DOHH2 (cell line): Measurements from ENCODE around the gene LPAR1.

Experiments used
- H3F3A ChIP-seq: fragments of 200-600 bp; sonication (generic), shearing (Covaris generic); 2 replicates; pipeline ENCODE4 v1.6.0; 2016; ENCODE audit warnings: antibody characterized with exemption, mild to moderate bottlenecking; ENCODE audit not compliant: control insufficient read depth, insufficient read depth
- H3K27ac ChIP-seq: fragments of 200-600 bp; sonication (generic); 2 replicates; pipeline ENCODE4 v1.5.1; 2014; ENCODE audit warnings: low read depth, mild to moderate bottlenecking, low read length, moderate library complexity
- H3K27me3 ChIP-seq: fragments of 200-600 bp; sonication (generic); 2 replicates; pipeline ENCODE4 v1.6.1; 2014; ENCODE audit warnings: mild to moderate bottlenecking, low read length, mixed read lengths; ENCODE audit not compliant: control insufficient read depth
- H3K36me3 ChIP-seq: fragments of 200-600 bp; sonication (generic); 2 replicates; pipeline ENCODE4 v1.6.1; 2014; ENCODE audit warnings: mild to moderate bottlenecking, low read length, moderate library complexity, mixed read lengths; ENCODE audit not compliant: control insufficient read depth
- H3K4me1 ChIP-seq: fragments of 200-600 bp; sonication (generic); 2 replicates; pipeline ENCODE4 v1.6.1; 2014; ENCODE audit warnings: mild to moderate bottlenecking, low read length, mixed read lengths; ENCODE audit not compliant: control insufficient read depth
- H3K4me2 ChIP-seq: fragments of 200-600 bp; sonication (generic); 2 replicates; pipeline ENCODE4 v1.6.0; 2014; ENCODE audit warnings: mild to moderate bottlenecking, low read length, moderate library complexity
- H3K4me3 ChIP-seq: fragments of 200-600 bp; sonication (generic); 2 replicates; pipeline ENCODE4 v1.5.1; 2014; ENCODE audit warnings: mild to moderate bottlenecking, low read length, mixed read lengths
- H3K79me2 ChIP-seq: fragments of 200-600 bp; sonication (generic); 2 replicates; pipeline ENCODE4 v1.6.1; 2014; ENCODE audit warnings: mild to moderate bottlenecking, low read length, mixed read lengths; ENCODE audit not compliant: control insufficient read depth
- H3K9me2 ChIP-seq: fragments of 200-600 bp; sonication (generic); replicated peaks from 2 replicates; pipeline ENCODE4 v1.6.1; 2014; ENCODE audit warnings: mild to moderate bottlenecking, low read length, mixed read lengths; ENCODE audit not compliant: control insufficient read depth
- H3K9me3 ChIP-seq: fragments of 200-600 bp; sonication (generic); 2 replicates; pipeline ENCODE4 v1.6.1; 2014; ENCODE audit warnings: antibody characterized with exemption, low read length, mixed read lengths; ENCODE audit not compliant: control insufficient read depth, insufficient read depth
- H4K20me1 ChIP-seq: fragments of 200-600 bp; sonication (generic); 2 replicates; pipeline ENCODE4 v1.6.0; 2014; ENCODE audit warnings: low read depth, mild to moderate bottlenecking, antibody characterized with exemption, low read length, moderate library complexity; ENCODE audit not compliant: control insufficient read depth, insufficient read depth
- CTCF ChIP-seq: fragments of 200-600 bp; sonication (generic); IDR thresholded peaks from one replicate; pipeline ENCODE4 v1.5.1; 2014; ENCODE audit warnings: antibody characterized with exemption, mild to moderate bottlenecking, low read depth, low read length; ENCODE audit not compliant: poor library complexity, severe bottlenecking
- EZH2phosphoT487 ChIP-seq: fragments of 200-600 bp; sonication (generic); IDR thresholded peaks from 2 replicates; pipeline ENCODE4 v1.6.1; 2017; ENCODE audit warnings: borderline replicate concordance, mild to moderate bottlenecking, antibody characterized with exemption, low read length, moderate library complexity, mixed read lengths

The LPAR1 gene

GRCh38 chr9:111064160-111064837 is 26.0 kb upstream of the LPAR1 start:
- Histone ChIP-seq H3K27me3 (peaks cover 5% of the 10 kb centered on the region; the same call in 1 of the 2 replicates), H3K4me2 (no peak overlapping the region), H3K79me2 (no peaks in the 10 kb centered on the region), H3K9me2 (no peaks in the 10 kb centered on the region), H3K4me3 (no peak overlapping the region), H4K20me1 (no peaks in the 10 kb centered on the region), H3K9me3 (no peaks in the 10 kb centered on the region), H3K4me1 (0 out of 2 replicates have a peak, but pooled peaks cover 3% of the 10 kb centered on the region), H3K36me3 (no peaks in the 10 kb centered on the region), H3K27ac (no peak overlapping the region), H3F3A (no peaks in the 10 kb centered on the region)
- TF ChIP-seq EZH2phosphoT487: no peak
- no peak for TF ChIP-seq CTCF

GRCh38 chr9:111063332-111063731 is 25.1 kb upstream of the LPAR1 start:
- Histone ChIP-seq H3K27ac (no peak overlapping the region), H3K27me3 (peaks cover 5% of the 10 kb centered on the region; the same call in 1 of the 2 replicates), H3K36me3 (no peaks in the 10 kb centered on the region), H3K79me2 (no peaks in the 10 kb centered on the region), H3F3A (no peaks in the 10 kb centered on the region), H3K4me3 (no peak overlapping the region), H4K20me1 (no peaks in the 10 kb centered on the region), H3K9me3 (no peaks in the 10 kb centered on the region), H3K9me2 (no peaks in the 10 kb centered on the region), H3K4me2 (no peak overlapping the region), H3K4me1 (0 out of 2 replicates have a peak, but pooled peaks cover 3% of the 10 kb centered on the region)
- TF ChIP-seq CTCF (no peak), EZH2phosphoT487 (no peak)

- TF ChIP-seq CTCF (no peak), EZH2phosphoT487 (no peak)
- Histone ChIP-seq H4K20me1 (no peaks in the 10 kb centered on the region), H3K4me3 (no peak overlapping the region), H3K4me2 (no peak overlapping the region), H3K4me1 (no peaks in the 10 kb centered on the region), H3K9me2 (no peaks in the 10 kb centered on the region), H3F3A (no peaks in the 10 kb centered on the region), H3K27ac (no peak overlapping the region), H3K36me3 (no peaks in the 10 kb centered on the region), H3K9me3 (no peaks in the 10 kb centered on the region), H3K79me2 (no peaks in the 10 kb centered on the region), H3K27me3 (0 out of 2 replicates have a peak, but pooled peaks cover 3% of the 10 kb centered on the region)
Measured at GRCh38 chr9:111058166-111058565, 19.9 kb upstream of the LPAR1 start.
